Left renal cortex interstitium (tissue), 4 donors: ENCODE data around the gene ETV6. TPM values are rescaled to one million over a fixed set of nuclear protein-coding genes. Genes with fewer than 3 reads are reported as not detected.

Experiments
- DNase-seq, 4 donors: peaks; one replicate each; pipeline ENCODE4 v3.0.0-alpha.2; 2013; ENCODE audit warnings: low read depth in 4 of 4, low spot score in 2 of 4, missing footprints in 1 of 4
- polyA plus RNA-seq, 4 donors: library from polyadenylated mRNA; unstranded; fragments of 120-200 nt; gene quantifications; one replicate each; pipeline ENCODE4 v1.2.1, GENCODE V29; 2013; ENCODE audit not compliant: insufficient read length in 4 of 4

ETV6 gene
- polyA plus RNA-seq, 4 donors = 11.7 to 14.7 (median 14.1) TPM

GRCh38 chr12:11875414-11875935, 226.0 kb downstream of the ETV6 start:
- DNase-seq = no peak

DNA sequence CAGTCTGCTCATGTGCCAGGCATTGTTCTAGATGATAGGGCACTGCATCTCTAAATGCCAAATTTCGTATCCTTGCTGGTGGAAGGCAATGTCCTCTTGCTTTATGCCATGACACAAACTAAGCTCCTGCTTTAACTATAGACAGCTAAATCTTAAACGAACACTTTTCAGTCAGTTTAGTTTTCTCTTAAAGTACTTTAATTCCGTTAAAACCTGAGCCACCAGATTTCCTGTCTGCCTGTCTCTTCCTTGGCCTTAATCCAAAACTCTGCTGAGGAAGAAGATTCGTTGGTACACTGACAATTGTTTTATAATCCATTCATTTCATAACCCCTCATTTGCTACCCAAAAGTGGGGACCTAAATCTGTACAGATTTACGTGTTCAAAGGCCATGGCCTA, 226.8 kb downstream of the ETV6 start:
- no peak for DNase-seq

DNA sequence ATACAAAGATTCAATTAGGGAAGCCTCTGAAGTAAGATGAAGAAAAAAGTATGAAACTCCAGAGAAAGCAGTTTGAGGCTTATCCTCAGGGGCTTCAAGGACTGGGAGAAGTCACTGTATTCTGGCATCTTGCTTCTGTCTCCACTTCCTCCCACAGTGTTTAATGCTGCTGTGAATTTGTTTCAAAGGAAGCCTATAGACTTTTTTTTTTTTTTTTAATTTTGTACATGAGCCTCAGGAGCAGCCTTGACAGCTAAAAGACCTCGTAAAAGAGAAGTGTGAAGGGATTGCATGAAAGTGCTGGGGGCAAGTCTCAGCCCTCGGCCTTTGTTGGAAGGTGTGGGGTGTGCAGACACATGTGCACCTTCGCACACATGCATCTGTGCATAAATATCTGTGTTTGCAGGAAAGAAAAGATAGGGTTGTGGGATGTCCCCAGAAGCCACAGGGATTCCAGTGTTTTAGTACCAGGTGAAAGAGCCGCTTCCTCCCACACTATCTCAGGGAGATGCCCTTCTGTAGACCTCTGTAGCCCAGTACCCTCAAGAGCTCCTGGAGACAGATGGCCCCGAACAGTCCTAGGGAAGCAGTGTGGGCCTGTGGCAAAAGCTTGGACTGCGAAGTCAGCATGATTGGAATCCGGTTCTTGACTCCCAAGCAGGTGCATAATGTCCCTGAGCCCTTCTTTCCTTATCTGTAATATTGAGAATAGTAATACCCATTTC, 227.8 kb downstream of the ETV6 start:
- no peak for DNase-seq

DNA sequence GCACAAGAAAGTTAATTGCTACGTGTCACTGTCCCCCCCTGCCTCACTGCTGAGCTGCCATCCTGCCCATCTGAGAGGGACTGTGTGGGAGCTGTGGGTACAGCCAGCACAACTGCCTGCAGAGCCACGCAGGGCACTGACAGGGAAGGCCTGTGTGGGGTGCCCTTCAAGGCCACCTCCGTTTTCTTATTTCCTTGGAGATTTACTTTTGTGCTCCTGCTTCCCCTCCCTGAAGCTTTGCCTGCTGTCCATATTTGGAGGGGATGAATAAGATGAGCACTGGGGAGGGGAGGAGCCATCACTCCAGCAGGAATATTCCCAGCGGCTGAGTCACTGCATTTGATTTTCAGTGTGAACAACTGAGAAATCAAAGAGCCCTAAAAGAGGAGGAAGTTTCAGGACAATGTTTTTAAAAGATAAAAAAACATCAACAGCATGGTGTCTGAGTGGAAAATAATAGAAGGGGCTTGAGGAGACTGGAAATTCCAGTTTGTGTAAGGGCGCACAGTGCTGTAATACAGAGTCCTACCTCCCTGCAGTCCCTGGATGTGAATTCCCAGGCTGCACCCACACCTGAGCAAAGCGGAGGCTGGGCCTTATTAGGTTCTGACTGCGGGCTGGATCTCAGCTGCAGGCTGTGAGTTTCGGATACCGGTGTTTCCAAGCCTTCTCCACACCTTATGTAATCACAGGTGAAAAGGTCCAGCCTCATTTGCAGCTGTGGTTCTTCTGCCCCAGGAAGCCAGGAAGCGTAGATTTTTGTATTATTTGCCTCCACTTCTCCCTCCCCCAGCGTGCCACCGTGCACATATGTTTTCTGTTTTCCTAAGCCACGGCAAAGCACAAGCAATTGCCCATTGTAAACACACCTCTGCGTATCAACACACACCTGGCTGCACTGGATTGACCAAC, 228.7 kb downstream of the ETV6 start:
- DNase-seq = no peak

DNA sequence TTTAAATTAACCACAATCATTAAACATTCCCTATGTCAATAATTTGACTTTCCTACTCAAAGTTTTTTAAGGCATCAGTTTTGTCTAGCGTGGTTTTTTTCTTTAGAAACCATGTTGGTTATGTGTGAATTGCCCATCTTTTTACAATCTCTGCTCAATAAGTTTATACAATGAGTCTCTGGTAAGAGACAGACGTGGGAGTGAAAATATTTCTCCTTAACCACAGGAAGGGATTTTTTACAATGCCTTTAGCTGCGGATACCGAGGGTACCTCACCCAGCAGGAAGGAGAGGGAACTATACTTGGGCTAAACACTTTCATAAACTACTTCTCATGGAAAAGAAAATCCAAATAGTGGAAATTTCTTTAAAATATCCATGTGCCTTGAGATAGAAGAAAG, 229.8 kb downstream of the ETV6 start:
- DNase-seq = no peak

DNA sequence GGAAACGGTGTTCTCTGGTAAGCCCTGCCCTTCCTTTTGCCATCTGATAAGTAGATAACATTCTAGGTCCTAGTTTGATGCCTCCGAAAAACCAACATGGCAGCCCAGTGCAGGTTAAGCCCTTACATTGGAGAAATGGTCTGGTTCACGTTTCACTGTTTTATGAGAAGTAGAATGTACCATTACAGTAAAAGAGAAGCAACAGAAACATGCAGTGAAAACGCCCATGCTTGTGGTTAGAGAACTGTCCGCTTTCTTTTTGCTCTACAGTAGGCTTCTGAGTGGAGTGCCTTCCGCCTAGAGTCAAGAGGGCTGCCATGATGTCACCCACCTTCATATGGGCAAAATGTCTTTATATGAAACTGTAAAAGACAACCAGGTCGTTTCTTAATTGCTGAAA, 230.9 kb downstream of the ETV6 start:
- DNase-seq = no peak

GRCh38 chr12:11881835-11882234, 232.4 kb downstream of the ETV6 start:
- DNase-seq = no peak

DNA sequence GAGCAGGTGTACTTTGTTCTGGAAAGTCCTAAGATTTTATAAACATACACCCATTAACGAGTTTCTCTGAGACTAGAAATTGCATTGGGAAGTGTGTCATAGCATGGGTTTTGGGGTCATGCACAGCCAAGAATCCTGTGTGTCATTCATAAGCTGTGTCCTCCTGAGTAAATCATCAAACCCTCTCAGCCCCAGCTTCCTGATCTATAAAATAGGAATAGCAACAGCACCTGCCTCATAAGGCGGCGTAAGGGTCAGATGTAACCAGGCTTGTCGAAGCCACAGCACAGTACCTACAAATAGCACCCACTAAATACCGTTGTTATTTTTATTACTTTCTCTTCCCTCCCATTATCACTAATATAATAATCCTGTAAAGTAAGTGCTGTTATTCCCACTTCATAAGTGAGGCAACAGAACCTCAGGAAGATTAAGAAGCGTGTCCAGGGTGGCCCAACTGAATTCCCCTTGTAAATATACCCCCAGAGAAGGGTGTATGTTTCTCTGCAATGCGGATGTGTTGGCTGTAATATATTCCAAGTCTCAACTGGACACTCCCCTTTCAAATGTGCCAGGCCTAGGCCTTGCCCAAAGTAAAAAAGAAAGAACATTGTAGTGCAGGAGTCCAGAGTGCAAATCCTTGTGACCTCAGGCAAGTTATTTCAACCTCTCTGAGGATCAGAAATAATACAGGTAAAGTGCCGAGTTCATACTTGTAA, 233.0 kb downstream of the ETV6 start:
- DNase-seq = no peak

DNA sequence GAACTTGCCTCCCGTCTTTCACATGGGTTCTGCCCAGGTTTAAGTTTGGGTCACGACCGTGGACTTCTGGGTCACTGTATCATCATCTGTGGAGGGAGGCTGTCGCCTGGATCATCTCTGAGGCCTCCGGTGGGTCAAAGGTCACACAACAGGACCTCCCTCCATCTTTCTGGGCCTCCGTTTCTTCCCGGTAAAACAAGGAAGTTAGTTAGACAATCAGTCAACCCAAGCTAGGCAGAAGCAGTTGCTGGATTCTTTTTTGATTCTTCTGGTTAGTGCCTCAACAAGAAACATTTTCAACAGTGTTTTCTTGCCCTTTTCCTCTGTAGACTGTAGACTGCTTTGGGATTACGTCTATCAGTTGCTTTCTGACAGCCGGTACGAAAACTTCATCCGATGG, 234.6 kb downstream of the ETV6 start:
- no peak for DNase-seq

- no peak for DNase-seq
Observed at GRCh38 chr12:11884706-11885105, 235.2 kb downstream of the ETV6 start.

- DNase-seq = no peak
Observed at GRCh38 chr12:11885261-11886038, 236.0 kb downstream of the ETV6 start.

- no peak for DNase-seq
Observed at GRCh38 chr12:11886339-11886738, 236.9 kb downstream of the ETV6 start.

DNA sequence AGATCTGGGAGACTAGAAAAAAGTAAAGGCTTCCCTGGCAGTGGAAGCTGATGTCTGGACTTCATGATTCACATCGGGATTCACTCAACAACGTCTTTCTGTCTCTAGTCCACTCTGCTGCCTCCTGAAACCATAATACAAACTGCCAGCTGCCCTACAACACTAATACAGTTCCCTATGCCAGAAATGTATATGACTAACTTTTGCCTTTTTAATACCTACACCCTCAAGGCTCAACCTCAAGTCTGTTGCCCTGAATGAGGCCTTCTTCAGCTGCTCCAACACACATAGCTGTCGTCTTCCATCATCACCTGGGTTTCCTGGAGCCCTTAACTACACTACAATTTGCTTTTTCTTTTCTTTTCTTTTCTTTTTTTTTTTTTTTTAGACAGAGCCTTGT, 238.6 kb downstream of the ETV6 start:
- no peak for DNase-seq

GRCh38 chr12:11891346-11891745, 241.9 kb downstream of the ETV6 start:
- DNase-seq = no peak

GRCh38 chr12:11891754-11892386, 242.4 kb downstream of the ETV6 start:
- DNase-seq = no peak

- no peak for DNase-seq
Observed at GRCh38 chr12:11893998-11894397, 244.5 kb downstream of the ETV6 start.

- DNase-seq = no peak
Observed at GRCh38 chr12:11894890-11895289, 245.4 kb downstream of the ETV6 start.

- DNase-seq = no peak
Observed at GRCh38 chr12:11895421-11896078, 246.1 kb downstream of the ETV6 start.

GRCh38 chr12:11896417-11896929, 247.0 kb downstream of the ETV6 start:
- no peak for DNase-seq
